PC-9 (cell line): ENCODE measurements around the gene TMEM132E. TPM values are rescaled to one million over a fixed set of nuclear protein-coding genes. Genes with fewer than 3 reads are reported as not detected.

Experiments used
- BruUV-seq: library from RNA; stranded (reverse); fragments of 400-500 nt; replicated peaks from 2 replicates; lab custom pipeline; 2021; lab: Mats Ljungman, UMichigan
- CTCF ChIA-PET: fragments of 300-600 bp; sonication (Branson Sonifier 250); formaldehyde crosslinking; loops from one replicate; lab custom pipeline; 2022; ENCODE audit warnings: antibody characterized with exemption; lab: Charles Lee
- POLR2A ChIA-PET: fragments of 300-600 bp; sonication (Branson Sonifier 250); formaldehyde crosslinking; loops from one replicate; lab custom pipeline; 2022; ENCODE audit warnings: antibody characterized with exemption; ENCODE audit not compliant: unreplicated experiment; lab: Charles Lee
- DNase-seq, 2 experiments: peaks; one replicate each; pipeline versions ENCODE4 v3.0.0 to v3.0.0-alpha.2; 2015 to 2022; ENCODE audit warnings: mixed read lengths in 1 of 2
- H2AFZ ChIP-seq: fragments of 200-600 bp; sonication (generic); 2 replicates; pipeline ENCODE4 v1.8.1; 2017; ENCODE audit warnings: antibody characterized with exemption
- H3F3A ChIP-seq: fragments of 200-600 bp; sonication (generic); 2 replicates; pipeline ENCODE4 v1.8.1; 2017; ENCODE audit warnings: antibody characterized with exemption, mild to moderate bottlenecking, low read depth; ENCODE audit not compliant: insufficient read depth
- H3K27ac ChIP-seq: fragments of 200-600 bp; sonication (generic); 2 replicates; pipeline ENCODE4 v1.6.1; 2016; ENCODE audit warnings: mixed run types
- H3K27me3 ChIP-seq: fragments of 200-600 bp; sonication (generic); 2 replicates; pipeline ENCODE4 v1.6.1; 2016; ENCODE audit warnings: low read depth, mixed run types; ENCODE audit not compliant: insufficient read depth
- H3K36me3 ChIP-seq: fragments of 200-600 bp; sonication (generic); 2 replicates; pipeline ENCODE4 v1.6.1; 2016; ENCODE audit warnings: low read depth, mixed run types
- H3K4me1 ChIP-seq: fragments of 200-600 bp; sonication (generic); replicated peaks from 2 replicates; pipeline ENCODE4 v1.6.1; 2016; ENCODE audit warnings: mixed run types; ENCODE audit not compliant: insufficient read depth
- H3K4me2 ChIP-seq: fragments of 200-600 bp; sonication (generic); 2 replicates; pipeline ENCODE4 v1.6.1; 2017; ENCODE audit warnings: mixed run types
- H3K4me3 ChIP-seq: fragments of 200-600 bp; sonication (generic); 2 replicates; pipeline ENCODE4 v1.6.1; 2016; ENCODE audit warnings: mixed run types
- H3K79me2 ChIP-seq: fragments of 200-600 bp; sonication (generic); 2 replicates; pipeline ENCODE4 v1.6.1; 2017; ENCODE audit warnings: low read depth, mixed run types
- H3K9me2 ChIP-seq: fragments of 200-600 bp; sonication (generic); 2 replicates; pipeline ENCODE4 v1.8.1; 2017; ENCODE audit warnings: mild to moderate bottlenecking; ENCODE audit not compliant: insufficient read depth
- H3K9me3 ChIP-seq: fragments of 200-600 bp; sonication (generic); 2 replicates; pipeline ENCODE4 v1.8.1; 2016; ENCODE audit warnings: low read depth; ENCODE audit not compliant: insufficient read depth
- H4K20me1 ChIP-seq: fragments of 200-600 bp; sonication (generic); 2 replicates; pipeline ENCODE4 v1.8.1; 2017; ENCODE audit not compliant: insufficient read depth
- EZH2 ChIP-seq: fragments of 200-600 bp; sonication (generic); IDR thresholded peaks from 2 replicates; pipeline ENCODE4 v1.8.0; 2017; ENCODE audit warnings: antibody characterized with exemption, low read depth
- intact Hi-C: fragments of 100-400 bp; cut with micrococcal nuclease; formaldehyde crosslinking; loops from one replicate; pipeline ENCODE4 v1.10.0; 2022; ENCODE audit not compliant: unreplicated experiment
- total RNA-seq: library from RNA; stranded (reverse); gene quantifications from 2 replicates; pipeline ENCODE4 v1.2.3, GENCODE V29; 2021
- TF ChIP-seq, protein P1 (sequence below): fragments of 200-600 bp; sonication (generic); conservative IDR thresholded peaks from 2 replicates; pipeline ENCODE4 v1.6.1; 2017; ENCODE audit warnings: mixed run types, antibody characterized with exemption, mild to moderate bottlenecking, moderate library complexity

TMEM132E gene
- total RNA-seq, 1 experiment from 2014 or later: not detected

GRCh38 chr17:34670618-34671017 is 91.2 kb downstream of the TMEM132E start:
- H3K27me3 ChIP-seq: peaks cover 47% of the 10 kb centered on the region
- no peak for DNase-seq
- H3K9me3 ChIP-seq: no peaks in the 10 kb centered on the region
- H2AFZ ChIP-seq: no peak overlapping the region
- POLR2A ChIA-PET: no interaction called here
- H3K4me1 ChIP-seq: no peaks in the 10 kb centered on the region
- H3K36me3 ChIP-seq: no peaks in the 10 kb centered on the region
- TF ChIP-seq, protein P1, sequence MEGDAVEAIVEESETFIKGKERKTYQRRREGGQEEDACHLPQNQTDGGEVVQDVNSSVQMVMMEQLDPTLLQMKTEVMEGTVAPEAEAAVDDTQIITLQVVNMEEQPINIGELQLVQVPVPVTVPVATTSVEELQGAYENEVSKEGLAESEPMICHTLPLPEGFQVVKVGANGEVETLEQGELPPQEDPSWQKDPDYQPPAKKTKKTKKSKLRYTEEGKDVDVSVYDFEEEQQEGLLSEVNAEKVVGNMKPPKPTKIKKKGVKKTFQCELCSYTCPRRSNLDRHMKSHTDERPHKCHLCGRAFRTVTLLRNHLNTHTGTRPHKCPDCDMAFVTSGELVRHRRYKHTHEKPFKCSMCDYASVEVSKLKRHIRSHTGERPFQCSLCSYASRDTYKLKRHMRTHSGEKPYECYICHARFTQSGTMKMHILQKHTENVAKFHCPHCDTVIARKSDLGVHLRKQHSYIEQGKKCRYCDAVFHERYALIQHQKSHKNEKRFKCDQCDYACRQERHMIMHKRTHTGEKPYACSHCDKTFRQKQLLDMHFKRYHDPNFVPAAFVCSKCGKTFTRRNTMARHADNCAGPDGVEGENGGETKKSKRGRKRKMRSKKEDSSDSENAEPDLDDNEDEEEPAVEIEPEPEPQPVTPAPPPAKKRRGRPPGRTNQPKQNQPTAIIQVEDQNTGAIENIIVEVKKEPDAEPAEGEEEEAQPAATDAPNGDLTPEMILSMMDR: no peak
- no peak for TF ChIP-seq EZH2
- intact Hi-C loops: no loop called here
- CTCF ChIA-PET: no interaction called here
- H3K4me3 ChIP-seq: no peak overlapping the region
- H3K4me2 ChIP-seq: no peak overlapping the region
- no peaks in the 10 kb centered on the region for H3K79me2 ChIP-seq
- H4K20me1 ChIP-seq: peaks cover 4% of the 10 kb centered on the region; the same call in 1 of the 2 replicates
- H3K9me2 ChIP-seq: no peaks in the 10 kb centered on the region
- no peaks in the 10 kb centered on the region for H3F3A ChIP-seq
- no TSS peak for BruUV-seq
- H3K27ac ChIP-seq: no peak overlapping the region

DNA sequence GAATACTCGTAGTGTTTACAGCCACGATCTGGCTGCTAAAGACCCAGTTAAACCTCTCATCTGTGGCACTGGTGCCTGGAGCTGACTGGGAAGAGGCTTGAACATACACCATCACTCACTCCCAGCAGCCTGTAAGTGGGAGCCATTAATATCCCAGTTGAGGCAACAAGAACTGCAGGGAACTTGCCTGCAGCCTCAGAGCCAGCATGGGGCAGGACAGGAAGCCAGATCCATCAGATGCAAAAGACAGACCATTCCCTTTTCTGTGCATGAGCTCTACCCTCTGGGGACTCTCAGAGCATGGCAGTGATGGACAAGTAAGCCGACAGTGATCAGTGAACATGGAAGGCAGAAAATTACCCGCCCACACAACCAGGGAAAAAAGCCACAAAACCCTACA is 91.8 kb downstream of the TMEM132E start:
- no peaks in the 10 kb centered on the region for H3K79me2 ChIP-seq
- H3F3A ChIP-seq: no peaks in the 10 kb centered on the region
- no peaks in the 10 kb centered on the region for H3K9me3 ChIP-seq
- ChIA-PET CTCF (no interaction called here), POLR2A (no interaction called here)
- no peak overlapping the region for H3K4me2 ChIP-seq
- H3K4me1 ChIP-seq: no peaks in the 10 kb centered on the region
- H2AFZ ChIP-seq: no peak overlapping the region
- intact Hi-C loops: no loop called here
- no peaks in the 10 kb centered on the region for H3K36me3 ChIP-seq
- peaks cover 4% of the 10 kb centered on the region; the same call in 1 of the 2 replicates for H4K20me1 ChIP-seq
- DNase-seq: no peak
- H3K4me3 ChIP-seq: no peak overlapping the region
- no peak overlapping the region for H3K27ac ChIP-seq
- no peak for TF ChIP-seq EZH2
- TF ChIP-seq, protein P1: no peak
- no TSS peak for BruUV-seq
- H3K27me3 ChIP-seq: peaks cover 42% of the 10 kb centered on the region
- H3K9me2 ChIP-seq: no peaks in the 10 kb centered on the region

GRCh38 chr17:34672176-34672785 is 92.9 kb downstream of the TMEM132E start:
- no peaks in the 10 kb centered on the region for H3K9me3 ChIP-seq
- BruUV-seq: no TSS peak
- H3K36me3 ChIP-seq: no peaks in the 10 kb centered on the region
- no peak overlapping the region for H3K27ac ChIP-seq
- peaks cover 40% of the 10 kb centered on the region for H3K27me3 ChIP-seq
- H3K4me2 ChIP-seq: no peak overlapping the region
- no peaks in the 10 kb centered on the region for H3K79me2 ChIP-seq
- DNase-seq: no peak
- peaks cover 4% of the 10 kb centered on the region; the same call in 1 of the 2 replicates for H4K20me1 ChIP-seq
- no peaks in the 10 kb centered on the region for H3K9me2 ChIP-seq
- H3K4me3 ChIP-seq: no peak overlapping the region
- no peaks in the 10 kb centered on the region for H3K4me1 ChIP-seq
- TF ChIP-seq, protein P1: no peak
- TF ChIP-seq EZH2: no peak
- ChIA-PET CTCF (no interaction called here), POLR2A (no interaction called here)
- no peak overlapping the region for H2AFZ ChIP-seq
- no peaks in the 10 kb centered on the region for H3F3A ChIP-seq
- intact Hi-C loops: no loop called here
